OCI-LY7 (cell line): ENCODE measurements around the gene MIS12. TPM values are rescaled to one million over a fixed set of nuclear protein-coding genes. Genes with fewer than 3 reads are reported as not detected.

Experiments
- BruUV-seq: library from RNA; stranded (reverse); fragments of 400-500 nt; replicated peaks from 2 replicates; lab custom pipeline; 2021; lab: Mats Ljungman, UMichigan
- CTCF ChIA-PET: fragments of 300-600 bp; sonication (Branson Sonifier 250); formaldehyde crosslinking; loops from one replicate; lab custom pipeline; 2022; ENCODE audit warnings: antibody characterized with exemption; ENCODE audit not compliant: unreplicated experiment; lab: Charles Lee
- POLR2A ChIA-PET: fragments of 300-600 bp; sonication (Branson Sonifier 250); formaldehyde crosslinking; loops from one replicate; lab custom pipeline; 2022; ENCODE audit warnings: antibody characterized with exemption; lab: Charles Lee
- DNase-seq: peaks from one replicate; pipeline ENCODE4 v3.0.0-alpha.2; 2015; ENCODE audit warnings: low spot score
- H2AFZ ChIP-seq: fragments of 200-600 bp; sonication (generic), shearing (Covaris generic); 2 replicates; pipeline ENCODE4 v1.6.1; 2014; ENCODE audit warnings: mild to moderate bottlenecking, antibody characterized with exemption, low read length, moderate library complexity
- H3K27ac ChIP-seq: fragments of 200-600 bp; sonication (generic); 2 replicates; pipeline ENCODE4 v1.5.1; 2014; ENCODE audit warnings: mixed run types, low read depth, mild to moderate bottlenecking, moderate library complexity, low read length, inconsistent platforms; ENCODE audit not compliant: poor library complexity, severe bottlenecking
- H3K36me3 ChIP-seq: fragments of 200-600 bp; sonication (generic); 2 replicates; pipeline ENCODE4 v1.6.1; 2014; ENCODE audit warnings: mild to moderate bottlenecking, antibody characterized with exemption, low read length, moderate library complexity, mixed read lengths; ENCODE audit not compliant: insufficient read depth
- H3K4me1 ChIP-seq: fragments of 200-600 bp; sonication (generic); 2 replicates; pipeline ENCODE4 v1.5.1; 2014; ENCODE audit warnings: mild to moderate bottlenecking, low read length; ENCODE audit not compliant: insufficient read depth, poor library complexity, severe bottlenecking
- H3K4me2 ChIP-seq: fragments of 200-600 bp; sonication (generic); 2 replicates; pipeline ENCODE4 v1.6.1; 2014; ENCODE audit warnings: mild to moderate bottlenecking, low read length
- H3K4me3 ChIP-seq: fragments of 200-600 bp; sonication (generic); 2 replicates; pipeline ENCODE4 v1.5.1; 2014; ENCODE audit warnings: mild to moderate bottlenecking, low read depth, low read length; ENCODE audit not compliant: poor library complexity, severe bottlenecking
- H3K79me2 ChIP-seq: fragments of 200-600 bp; sonication (generic); 2 replicates; pipeline ENCODE4 v1.6.1; 2016; ENCODE audit warnings: low read depth, mild to moderate bottlenecking, low read length, moderate library complexity, mixed read lengths; ENCODE audit not compliant: insufficient read depth
- H3K9me2 ChIP-seq: fragments of 200-600 bp; sonication (generic); 2 replicates; pipeline ENCODE4 v1.6.1; 2016; ENCODE audit warnings: mild to moderate bottlenecking, low read length, mixed read lengths; ENCODE audit not compliant: insufficient read depth
- H3K9me3 ChIP-seq: fragments of 200-600 bp; sonication (generic); 2 replicates; pipeline ENCODE4 v1.6.1; 2014; ENCODE audit warnings: mild to moderate bottlenecking, mixed run types, low read length, mixed read lengths
- H4K20me1 ChIP-seq: fragments of 200-600 bp; sonication (generic); 2 replicates; pipeline ENCODE4 v1.6.1; 2014; ENCODE audit warnings: mild to moderate bottlenecking, antibody characterized with exemption, low read length, moderate library complexity, mixed read lengths; ENCODE audit not compliant: insufficient read depth
- EZH2phosphoT487 ChIP-seq: fragments of 200-600 bp; sonication (generic); IDR thresholded peaks from 2 replicates; pipeline ENCODE4 v1.6.1; 2018; ENCODE audit warnings: low read depth, borderline replicate concordance, mild to moderate bottlenecking, mixed run types, antibody characterized with exemption, low read length, moderate library complexity, mixed read lengths
- intact Hi-C: fragments of 100-400 bp; cut with micrococcal nuclease; formaldehyde crosslinking; loops from one replicate; pipeline ENCODE4 v1.10.0; 2022; ENCODE audit not compliant: unreplicated experiment
- total RNA-seq, 2 experiments: library from RNA; depleted of rRNA in 1 of 2; stranded (reverse); fragments of >200 nt in 1 of 2; shearing (Covaris generic) in 1 of 2; gene quantifications; 2 replicates each; pipeline ENCODE4 v1.2.3, GENCODE V29; 2014 to 2022
- TF ChIP-seq, protein P1 (sequence below): fragments of 200-600 bp; sonication (generic); conservative IDR thresholded peaks from 2 replicates; pipeline ENCODE4 v1.5.1; 2014; ENCODE audit warnings: mild to moderate bottlenecking, antibody characterized with exemption, low read length, moderate library complexity, mixed read lengths

Gene MIS12
- total RNA-seq, 2 experiments from 2014 or later: 26.4 to 35.0 TPM

DNA sequence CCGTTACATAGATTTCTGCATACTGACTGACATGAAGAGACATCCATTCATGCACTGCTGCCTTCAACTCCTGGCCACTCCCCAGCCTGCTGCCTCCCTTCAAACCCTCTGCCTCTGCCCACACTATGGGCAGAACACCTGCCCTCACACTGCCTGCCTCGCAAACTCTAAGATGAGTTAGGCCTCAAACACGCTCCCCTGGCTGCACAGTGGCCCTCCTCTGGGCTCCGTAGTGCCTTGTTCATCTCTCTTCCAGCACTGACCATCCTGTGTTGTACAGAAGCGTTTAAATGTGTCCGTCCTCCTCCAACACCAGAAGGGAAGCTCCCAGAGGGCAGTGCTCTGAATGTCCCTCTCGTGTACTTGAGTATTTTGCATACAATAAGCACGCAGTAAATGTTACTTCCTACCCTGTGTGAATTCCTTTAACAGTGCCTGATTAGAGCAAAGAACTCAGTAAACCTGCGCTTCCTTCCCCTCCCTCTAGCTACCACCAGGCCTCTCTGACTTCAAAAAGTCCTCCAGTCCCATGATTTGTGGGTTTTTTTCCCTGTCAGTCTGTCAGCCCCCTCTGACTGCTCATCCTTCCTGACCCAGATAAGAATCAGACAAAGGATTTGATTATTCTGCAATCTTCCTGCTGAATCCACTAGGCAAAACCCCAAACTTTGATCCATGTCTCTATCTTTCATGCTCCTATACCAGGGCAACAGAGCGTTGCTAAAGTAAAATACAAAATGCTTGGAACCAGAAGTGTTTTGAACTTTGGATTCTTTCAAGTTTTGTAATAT is 21.5 kb upstream of the MIS12 start:
- Histone ChIP-seq H3K4me2 (peak overlapping the region; percentile 88; the same call in 1 of the 2 replicates), H3K4me3 (no peak overlapping the region), H3K4me1 (peaks cover 24% of the 10 kb centered on the region), H3K27ac (no peak overlapping the region), H3K9me3 (no peaks in the 10 kb centered on the region), H3K9me2 (no peaks in the 10 kb centered on the region), H3K36me3 (peaks cover 62% of the 10 kb centered on the region), H2AFZ (no peak overlapping the region), H4K20me1 (peaks cover 19% of the 10 kb centered on the region), H3K79me2 (peaks cover 67% of the 10 kb centered on the region)
- BruUV-seq: no TSS peak
- DNase-seq: no peak
- CTCF ChIA-PET: no interaction called here
- TF ChIP-seq, protein P1, sequence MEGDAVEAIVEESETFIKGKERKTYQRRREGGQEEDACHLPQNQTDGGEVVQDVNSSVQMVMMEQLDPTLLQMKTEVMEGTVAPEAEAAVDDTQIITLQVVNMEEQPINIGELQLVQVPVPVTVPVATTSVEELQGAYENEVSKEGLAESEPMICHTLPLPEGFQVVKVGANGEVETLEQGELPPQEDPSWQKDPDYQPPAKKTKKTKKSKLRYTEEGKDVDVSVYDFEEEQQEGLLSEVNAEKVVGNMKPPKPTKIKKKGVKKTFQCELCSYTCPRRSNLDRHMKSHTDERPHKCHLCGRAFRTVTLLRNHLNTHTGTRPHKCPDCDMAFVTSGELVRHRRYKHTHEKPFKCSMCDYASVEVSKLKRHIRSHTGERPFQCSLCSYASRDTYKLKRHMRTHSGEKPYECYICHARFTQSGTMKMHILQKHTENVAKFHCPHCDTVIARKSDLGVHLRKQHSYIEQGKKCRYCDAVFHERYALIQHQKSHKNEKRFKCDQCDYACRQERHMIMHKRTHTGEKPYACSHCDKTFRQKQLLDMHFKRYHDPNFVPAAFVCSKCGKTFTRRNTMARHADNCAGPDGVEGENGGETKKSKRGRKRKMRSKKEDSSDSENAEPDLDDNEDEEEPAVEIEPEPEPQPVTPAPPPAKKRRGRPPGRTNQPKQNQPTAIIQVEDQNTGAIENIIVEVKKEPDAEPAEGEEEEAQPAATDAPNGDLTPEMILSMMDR: no peak
- TF ChIP-seq EZH2phosphoT487: no peak
- intact Hi-C loops: no loop called here
- POLR2A ChIA-PET: no interaction called here

DNA sequence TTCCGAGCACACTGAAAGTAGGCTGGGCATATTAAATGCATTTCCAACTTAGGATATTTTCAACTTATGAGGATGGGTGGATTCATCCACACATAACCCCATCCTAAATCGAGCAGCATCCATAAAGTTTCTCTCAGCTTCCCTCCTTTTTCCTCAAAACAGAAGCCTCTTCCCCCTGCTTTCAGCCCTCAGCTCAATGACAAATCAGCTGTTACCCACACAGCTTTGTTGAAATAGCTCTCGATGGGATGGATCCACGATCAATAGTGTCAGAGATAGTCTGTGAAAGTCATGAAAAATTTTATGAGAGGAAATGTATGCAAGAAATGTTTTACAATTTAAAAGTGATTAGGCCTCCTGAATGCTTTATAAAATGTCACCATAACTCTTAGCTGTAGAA is 20.1 kb upstream of the MIS12 start:
- no peaks in the 10 kb centered on the region for H3K9me2 ChIP-seq
- peaks cover 24% of the 10 kb centered on the region for H3K4me1 ChIP-seq
- intact Hi-C loops: no loop called here
- peak overlapping the region; percentile 86 for H3K4me3 ChIP-seq
- POLR2A ChIA-PET: no interaction called here
- no peak overlapping the region for H2AFZ ChIP-seq
- H4K20me1 ChIP-seq: peaks cover 19% of the 10 kb centered on the region
- no peak for DNase-seq
- CTCF ChIA-PET: interaction anchor here (1.2 to 1.6 kb wide), 2 partner anchors 19 to 27 kb away, joined by 4 read pairs; partner anchors contain the start of gene C1QBP
- TF ChIP-seq, protein P1: no peak
- no peak for TF ChIP-seq EZH2phosphoT487
- no peaks in the 10 kb centered on the region for H3K9me3 ChIP-seq
- H3K79me2 ChIP-seq: peaks cover 67% of the 10 kb centered on the region
- H3K27ac ChIP-seq: no peak overlapping the region
- H3K4me2 ChIP-seq: peak overlapping the region; percentile 88
- H3K36me3 ChIP-seq: peaks cover 51% of the 10 kb centered on the region
- no TSS peak for BruUV-seq

DNA sequence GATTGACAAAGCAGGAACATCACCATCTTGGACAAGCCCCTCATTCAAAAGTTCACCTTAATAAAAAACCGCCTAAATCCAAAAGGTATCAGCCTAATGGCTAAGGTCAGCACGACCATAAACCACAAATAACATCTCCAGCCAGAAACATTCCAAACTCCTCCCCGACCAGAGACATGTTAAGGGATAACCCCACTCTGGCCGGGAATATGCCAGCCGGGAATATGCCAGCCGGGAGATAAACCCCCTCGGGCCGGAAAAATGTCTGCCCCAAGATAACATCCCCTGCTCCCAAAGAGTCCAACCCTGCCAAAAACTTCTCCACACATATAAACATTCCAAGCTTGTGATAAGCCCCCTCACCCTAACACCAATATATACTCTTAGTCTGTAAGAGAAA is 18.9 kb upstream of the MIS12 start:
- H2AFZ ChIP-seq: no peak overlapping the region
- POLR2A ChIA-PET: interaction anchor here (0.6 to 1.7 kb wide), 2 partner anchors 94 to 1324 kb away, joined by 3 to 4 read pairs; no protein-coding TSS in a partner anchor
- H3K4me3 ChIP-seq: peak overlapping the region; percentile 86
- no peaks in the 10 kb centered on the region for H3K9me2 ChIP-seq
- peak overlapping the region; percentile 45 for H3K27ac ChIP-seq
- CTCF ChIA-PET: interaction anchor here (1.6 kb wide), 1 partner anchor 18 kb away, joined by 4 read pairs; no protein-coding TSS in a partner anchor
- no peak for TF ChIP-seq EZH2phosphoT487
- peaks cover 19% of the 10 kb centered on the region for H4K20me1 ChIP-seq
- peaks cover 62% of the 10 kb centered on the region for H3K79me2 ChIP-seq
- H3K4me2 ChIP-seq: peak overlapping the region; percentile 88
- H3K9me3 ChIP-seq: no peaks in the 10 kb centered on the region
- intact Hi-C loops: no loop called here
- no peak for DNase-seq
- peaks cover 52% of the 10 kb centered on the region for H3K36me3 ChIP-seq
- peaks cover 24% of the 10 kb centered on the region for H3K4me1 ChIP-seq
- BruUV-seq: no TSS peak
